Kidney epithelial cell (primary cell): ENCODE results near the gene ARHGAP42. TPM values are rescaled to one million over a fixed set of nuclear protein-coding genes. Genes with fewer than 3 reads are reported as not detected.
"Not testable (repeated sequence)": the region's sequence is repeated elsewhere in the genome, so short reads cannot be mapped to it uniquely, and the experiment has no call there.

Experiments used
- DNase-seq: peaks from one replicate; pipeline ENCODE4 v3.0.0-alpha.2; 2010; ENCODE audit warnings: low read depth
- H3K27me3 ChIP-seq: 2 replicates; pipeline ENCODE4 v1.6.0; 2011; ENCODE audit warnings: low read length; ENCODE audit not compliant: control insufficient read depth, insufficient read depth
- H3K36me3 ChIP-seq: 2 replicates; pipeline ENCODE4 v1.5.1; 2011; ENCODE audit warnings: low read length; ENCODE audit not compliant: control insufficient read depth, insufficient read depth
- H3K4me3 ChIP-seq: 2 replicates; pipeline ENCODE4 v1.5.1; 2011; ENCODE audit warnings: low read depth, mild to moderate bottlenecking, control low read depth, low read length
- total RNA-seq: library from RNA; depleted of rRNA; stranded (reverse); fragments of >200 nt; gene quantifications from 2 replicates; pipeline ENCODE4 v1.2.3, GENCODE V29; 2015
- TF ChIP-seq, protein P1 (sequence below): IDR thresholded peaks from 2 replicates; pipeline ENCODE4 v1.5.1; 2011; ENCODE audit warnings: mild to moderate bottlenecking, moderate library complexity, low read length, control low read depth, inconsistent platforms; ENCODE audit not compliant: insufficient read depth, poor library complexity, severe bottlenecking

ARHGAP42 gene
- total RNA-seq, 1 donor from 2014 or later, result 27.9 TPM

DNA sequence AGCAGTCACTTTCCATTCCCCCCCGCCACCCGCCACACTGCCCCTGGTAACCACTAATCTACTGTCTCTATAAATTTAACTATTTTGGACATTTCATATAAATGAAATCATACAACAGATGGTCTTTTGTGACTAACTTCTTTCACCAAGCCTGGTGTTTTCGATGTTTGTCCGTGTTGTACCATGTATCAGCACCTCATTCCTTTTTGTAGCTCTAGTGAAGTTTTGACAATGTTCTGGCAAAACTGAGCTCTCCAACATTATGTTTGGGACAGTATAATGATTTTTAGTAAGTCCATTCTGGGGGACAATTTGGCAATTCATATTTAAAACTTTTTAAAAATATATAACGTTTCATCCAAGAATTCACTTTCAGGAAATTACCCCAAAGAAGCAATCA is 45.6 kb upstream of the ARHGAP42 start:
- no peak for DNase-seq
- TF ChIP-seq, protein P1, sequence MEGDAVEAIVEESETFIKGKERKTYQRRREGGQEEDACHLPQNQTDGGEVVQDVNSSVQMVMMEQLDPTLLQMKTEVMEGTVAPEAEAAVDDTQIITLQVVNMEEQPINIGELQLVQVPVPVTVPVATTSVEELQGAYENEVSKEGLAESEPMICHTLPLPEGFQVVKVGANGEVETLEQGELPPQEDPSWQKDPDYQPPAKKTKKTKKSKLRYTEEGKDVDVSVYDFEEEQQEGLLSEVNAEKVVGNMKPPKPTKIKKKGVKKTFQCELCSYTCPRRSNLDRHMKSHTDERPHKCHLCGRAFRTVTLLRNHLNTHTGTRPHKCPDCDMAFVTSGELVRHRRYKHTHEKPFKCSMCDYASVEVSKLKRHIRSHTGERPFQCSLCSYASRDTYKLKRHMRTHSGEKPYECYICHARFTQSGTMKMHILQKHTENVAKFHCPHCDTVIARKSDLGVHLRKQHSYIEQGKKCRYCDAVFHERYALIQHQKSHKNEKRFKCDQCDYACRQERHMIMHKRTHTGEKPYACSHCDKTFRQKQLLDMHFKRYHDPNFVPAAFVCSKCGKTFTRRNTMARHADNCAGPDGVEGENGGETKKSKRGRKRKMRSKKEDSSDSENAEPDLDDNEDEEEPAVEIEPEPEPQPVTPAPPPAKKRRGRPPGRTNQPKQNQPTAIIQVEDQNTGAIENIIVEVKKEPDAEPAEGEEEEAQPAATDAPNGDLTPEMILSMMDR, result no peak
- Histone ChIP-seq H3K4me3 (no peak overlapping the region), H3K27me3 (no peaks in the 10 kb centered on the region), H3K36me3 (no peaks in the 10 kb centered on the region)

DNA sequence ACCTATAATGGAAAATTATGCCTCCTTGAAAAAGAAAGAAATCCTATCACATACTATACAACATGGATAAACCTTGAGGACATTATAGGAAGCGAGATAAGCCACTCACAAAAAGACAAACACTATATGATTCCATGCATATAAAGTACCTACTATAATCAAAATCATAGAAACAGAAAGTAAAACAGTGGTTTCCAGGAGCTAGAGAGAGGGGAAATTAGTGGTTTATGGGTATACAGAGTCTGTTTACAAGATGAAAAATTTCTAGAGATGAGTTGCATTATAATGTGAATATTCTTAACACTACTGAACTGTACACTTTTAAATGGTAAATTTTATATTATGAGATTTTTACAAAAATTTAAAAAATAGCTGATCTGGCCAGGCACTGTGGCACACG is 40.5 kb upstream of the ARHGAP42 start:
- no peak for DNase-seq
- H3K4me3 ChIP-seq, result no peak overlapping the region
- TF ChIP-seq, protein P1, result no peak
- no peaks in the 10 kb centered on the region for H3K36me3 ChIP-seq
- H3K27me3 ChIP-seq, result no peaks in the 10 kb centered on the region

DNA sequence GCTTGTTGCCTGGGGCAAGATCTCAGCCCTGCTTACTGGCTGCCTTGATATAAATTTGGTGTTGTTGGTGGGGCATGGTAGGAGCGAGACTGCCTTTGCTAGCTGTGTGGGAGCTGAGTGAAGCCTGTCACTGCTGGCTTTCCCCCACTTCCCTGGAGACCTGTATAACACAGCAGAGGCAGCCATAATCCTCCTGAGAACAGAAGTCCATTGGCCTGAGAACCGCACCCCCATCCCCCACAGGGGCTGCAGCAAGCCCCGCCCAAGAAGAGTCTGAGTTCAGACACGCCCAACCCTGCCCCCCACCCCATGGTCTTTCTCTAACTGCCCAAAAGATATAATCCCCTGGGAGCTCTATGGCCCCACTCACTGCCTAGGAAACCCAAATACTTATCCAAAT is 39.2 kb upstream of the ARHGAP42 start:
- TF ChIP-seq, protein P1, result no peak
- H3K4me3 ChIP-seq, result no peak overlapping the region
- H3K27me3 ChIP-seq, result no peaks in the 10 kb centered on the region
- no peaks in the 10 kb centered on the region for H3K36me3 ChIP-seq
- DNase-seq, result no peak

DNA sequence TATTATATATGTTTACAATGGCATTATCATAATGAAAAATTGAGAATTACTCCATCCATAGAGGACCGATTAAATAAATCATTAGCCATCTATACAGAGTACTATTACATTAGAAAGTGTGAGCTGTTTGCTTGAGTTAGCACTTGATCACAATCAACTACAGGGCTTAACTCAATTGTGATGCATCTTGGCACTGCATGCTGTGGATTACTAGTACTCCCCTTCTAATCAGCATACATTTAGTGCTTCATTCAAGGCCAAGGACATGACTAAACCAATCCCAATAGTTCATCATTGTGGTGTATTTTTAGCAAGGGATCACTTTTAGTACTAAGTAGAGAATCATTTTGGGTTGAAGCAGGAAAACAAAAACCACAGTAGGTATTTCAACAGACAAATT is 23.5 kb upstream of the ARHGAP42 start:
- H3K27me3 ChIP-seq, result no peaks in the 10 kb centered on the region
- DNase-seq, result no peak
- TF ChIP-seq, protein P1, result no peak
- no peaks in the 10 kb centered on the region for H3K36me3 ChIP-seq
- no peak overlapping the region for H3K4me3 ChIP-seq

DNA sequence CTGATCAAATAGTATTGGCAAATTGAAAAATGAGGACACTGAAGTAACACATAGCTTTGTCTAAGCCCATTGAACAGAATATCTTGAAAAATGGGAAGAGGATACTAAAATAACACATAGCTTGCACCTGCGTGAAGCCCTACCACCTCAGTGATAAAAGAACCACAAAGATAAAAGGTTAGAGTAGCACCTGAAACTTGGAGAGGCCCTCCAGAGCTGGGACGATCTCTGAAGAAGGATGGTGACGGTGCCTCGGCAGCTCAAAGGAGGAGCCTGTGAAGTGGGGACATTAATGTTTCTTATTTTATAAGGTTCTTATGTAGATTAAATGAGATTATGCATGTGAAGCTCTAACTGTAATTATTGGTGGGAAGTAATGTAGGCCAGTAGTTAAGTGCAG is 23.1 kb upstream of the ARHGAP42 start:
- H3K27me3 ChIP-seq, result no peaks in the 10 kb centered on the region
- no peaks in the 10 kb centered on the region for H3K36me3 ChIP-seq
- TF ChIP-seq, protein P1, result no peak
- H3K4me3 ChIP-seq, result no peak overlapping the region
- DNase-seq, result no peak

DNA sequence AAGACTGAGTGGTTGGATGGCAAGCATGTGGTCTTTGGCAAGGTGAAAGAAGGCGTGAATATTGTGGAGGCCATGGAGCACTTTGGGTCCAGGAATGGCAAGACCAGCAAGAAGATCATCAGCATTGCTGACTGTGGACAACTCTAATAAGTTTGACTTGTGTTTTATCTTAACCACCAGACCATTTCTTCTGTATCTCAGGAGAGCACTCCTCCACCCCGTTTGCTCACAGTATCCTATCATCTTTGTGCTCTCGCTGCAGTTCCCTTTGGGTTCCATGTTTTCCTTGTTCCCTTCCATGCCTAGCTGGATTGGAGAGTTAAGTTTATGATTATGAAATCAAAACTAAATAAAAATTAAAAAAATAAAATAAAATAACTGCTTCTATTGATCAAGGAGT is 20.3 kb upstream of the ARHGAP42 start:
- H3K36me3 ChIP-seq, H3K27me3 ChIP-seq, DNase-seq, H3K4me3 ChIP-seq: not testable (repeated sequence)
